ENCODE data around the gene FAM151A. TPM values are rescaled to one million over a fixed set of nuclear protein-coding genes. Genes with fewer than 3 reads are reported as not detected.

FAM151A gene
- total RNA-seq, 1 donor from 2014 or later = not detected

DNA sequence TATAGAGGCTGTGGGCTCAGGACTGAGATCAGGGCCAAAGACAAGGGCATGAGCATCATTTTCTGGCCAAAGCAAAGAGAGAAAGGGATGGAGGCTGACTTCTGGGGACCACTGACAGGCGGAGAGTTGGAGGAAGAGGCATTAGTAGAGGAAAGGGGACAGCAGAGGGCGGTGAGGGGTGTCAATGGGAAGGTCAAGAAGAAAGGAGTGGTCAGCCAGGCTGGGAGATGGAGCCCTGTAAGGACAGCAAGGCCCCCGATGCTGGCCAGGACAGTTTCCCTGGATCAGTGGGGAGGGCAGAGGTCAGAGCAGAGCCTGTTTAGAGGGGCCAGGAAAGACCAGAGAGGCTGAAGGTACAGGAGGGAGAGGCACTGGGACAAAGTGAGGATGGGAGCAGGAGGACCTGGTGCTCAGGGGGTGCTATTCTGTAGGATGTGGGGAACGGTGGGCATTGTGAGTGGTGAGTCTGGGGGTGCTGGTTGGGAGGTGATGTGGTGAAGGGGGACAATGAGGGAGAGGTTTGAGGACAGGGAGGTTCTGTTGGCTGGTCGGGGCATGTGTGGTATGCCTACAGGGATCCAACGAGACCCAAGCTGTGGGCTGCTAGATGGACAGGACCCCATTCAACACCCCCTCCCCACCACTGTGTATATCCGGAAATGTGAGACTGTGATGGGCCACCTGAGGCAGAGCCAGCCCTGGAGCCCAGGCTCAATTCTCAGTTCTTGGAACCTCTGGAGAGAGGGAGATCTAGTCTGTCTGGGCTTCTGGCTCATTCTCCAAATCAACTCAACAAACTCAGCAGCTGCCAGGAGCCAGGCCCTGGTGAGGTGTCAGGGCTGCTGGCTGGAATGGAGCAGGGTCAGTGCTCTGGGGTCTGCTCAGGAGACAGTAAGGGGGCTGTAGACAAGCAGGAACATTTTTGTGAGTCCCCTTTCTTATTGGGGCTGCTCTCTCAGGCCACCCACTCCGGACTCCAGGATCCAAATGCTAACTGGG is 1.4 kb upstream of the FAM151A start:
- Histone ChIP-seq H3K4me3 (ENCODE audit: low read depth, low read length) (no peak overlapping the region), H3K36me3 (ENCODE audit: control insufficient read depth, insufficient read depth, low read length) (no peaks in the 10 kb centered on the region), H3K27me3 (ENCODE audit: control insufficient read depth, insufficient read depth, low read length) (peaks cover 5% of the 10 kb centered on the region)
- TF ChIP-seq, protein P1, sequence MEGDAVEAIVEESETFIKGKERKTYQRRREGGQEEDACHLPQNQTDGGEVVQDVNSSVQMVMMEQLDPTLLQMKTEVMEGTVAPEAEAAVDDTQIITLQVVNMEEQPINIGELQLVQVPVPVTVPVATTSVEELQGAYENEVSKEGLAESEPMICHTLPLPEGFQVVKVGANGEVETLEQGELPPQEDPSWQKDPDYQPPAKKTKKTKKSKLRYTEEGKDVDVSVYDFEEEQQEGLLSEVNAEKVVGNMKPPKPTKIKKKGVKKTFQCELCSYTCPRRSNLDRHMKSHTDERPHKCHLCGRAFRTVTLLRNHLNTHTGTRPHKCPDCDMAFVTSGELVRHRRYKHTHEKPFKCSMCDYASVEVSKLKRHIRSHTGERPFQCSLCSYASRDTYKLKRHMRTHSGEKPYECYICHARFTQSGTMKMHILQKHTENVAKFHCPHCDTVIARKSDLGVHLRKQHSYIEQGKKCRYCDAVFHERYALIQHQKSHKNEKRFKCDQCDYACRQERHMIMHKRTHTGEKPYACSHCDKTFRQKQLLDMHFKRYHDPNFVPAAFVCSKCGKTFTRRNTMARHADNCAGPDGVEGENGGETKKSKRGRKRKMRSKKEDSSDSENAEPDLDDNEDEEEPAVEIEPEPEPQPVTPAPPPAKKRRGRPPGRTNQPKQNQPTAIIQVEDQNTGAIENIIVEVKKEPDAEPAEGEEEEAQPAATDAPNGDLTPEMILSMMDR (IDR thresholded peaks at IDR 0.05; ENCODE audit: insufficient read depth, low read length, poor library complexity, severe bottlenecking) = no peak
- no peak for DNase-seq (ENCODE audit: low read depth)

DNA sequence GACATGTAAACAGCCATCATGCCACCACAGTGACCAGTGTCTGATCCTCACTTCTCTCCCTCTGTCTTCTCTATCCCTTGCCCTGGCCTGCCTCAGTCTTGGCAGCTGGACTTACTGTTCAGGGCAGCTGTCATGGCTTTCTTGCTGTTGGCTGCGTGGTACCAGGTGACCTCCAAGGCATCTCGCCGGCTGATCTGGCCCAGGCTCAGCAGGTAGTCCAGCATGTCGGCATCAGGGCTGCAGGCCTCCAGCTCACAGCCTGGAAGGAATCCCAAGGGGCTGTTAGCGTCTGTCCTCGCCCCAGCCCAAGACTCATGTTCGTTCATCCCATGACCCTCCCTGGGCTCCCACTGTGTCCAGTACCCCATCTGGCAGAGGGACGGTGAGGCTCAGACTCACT is 3.6 kb downstream of the FAM151A start:
- DNase-seq (ENCODE audit: low read depth) = no peak
- Histone ChIP-seq H3K27me3 (ENCODE audit: control insufficient read depth, insufficient read depth, low read length) (peaks cover 7% of the 10 kb centered on the region), H3K36me3 (ENCODE audit: control insufficient read depth, insufficient read depth, low read length) (no peaks in the 10 kb centered on the region), H3K4me3 (ENCODE audit: low read depth, low read length) (no peak overlapping the region)
- TF ChIP-seq, protein P1 (IDR thresholded peaks at IDR 0.05; ENCODE audit: insufficient read depth, low read length, poor library complexity, severe bottlenecking) = no peak

DNA sequence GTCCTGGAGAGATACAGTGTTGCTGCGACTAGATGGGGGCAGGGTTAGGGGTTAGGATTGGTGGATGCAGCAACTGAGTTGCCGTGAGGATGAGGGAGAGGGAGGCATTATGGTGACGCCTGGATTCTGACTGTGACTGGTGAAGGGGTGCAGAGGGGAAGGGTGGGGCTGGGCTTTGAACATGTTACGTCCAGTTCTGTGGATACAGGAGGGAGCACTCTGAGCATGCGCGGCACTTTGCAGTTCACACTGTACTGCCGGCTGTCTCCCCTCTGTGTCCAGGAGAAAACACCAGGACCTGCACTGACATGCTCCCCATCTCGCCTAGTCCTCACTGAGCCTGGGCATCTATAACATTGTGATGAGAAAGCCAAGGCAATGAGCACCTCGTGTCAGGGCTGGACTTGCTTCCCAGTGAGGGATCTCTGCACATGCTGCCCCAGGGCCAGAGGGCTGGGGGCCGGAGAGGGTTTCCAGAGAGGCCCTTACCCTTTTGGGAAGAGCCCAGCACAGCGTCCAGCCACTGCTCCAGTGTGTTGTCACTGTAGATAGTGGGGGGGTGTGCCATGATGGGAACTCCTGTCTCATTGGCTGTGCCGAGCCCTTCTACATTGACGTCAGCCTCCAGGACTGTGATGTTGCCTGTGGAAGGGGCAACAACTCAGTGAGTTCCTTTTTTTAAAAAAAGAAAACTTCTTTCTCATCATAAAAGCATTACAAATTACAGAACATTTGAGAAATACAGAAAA is 7.6 kb downstream of the FAM151A start:
- TF ChIP-seq, protein P1 (IDR thresholded peaks at IDR 0.05; ENCODE audit: insufficient read depth, low read length, poor library complexity, severe bottlenecking) = no peak
- Histone ChIP-seq H3K27me3 (ENCODE audit: control insufficient read depth, insufficient read depth, low read length) (peaks cover 7% of the 10 kb centered on the region), H3K36me3 (ENCODE audit: control insufficient read depth, insufficient read depth, low read length) (no peaks in the 10 kb centered on the region), H3K4me3 (ENCODE audit: low read depth, low read length) (no peak overlapping the region)
- DNase-seq (ENCODE audit: low read depth) = no peak

DNA sequence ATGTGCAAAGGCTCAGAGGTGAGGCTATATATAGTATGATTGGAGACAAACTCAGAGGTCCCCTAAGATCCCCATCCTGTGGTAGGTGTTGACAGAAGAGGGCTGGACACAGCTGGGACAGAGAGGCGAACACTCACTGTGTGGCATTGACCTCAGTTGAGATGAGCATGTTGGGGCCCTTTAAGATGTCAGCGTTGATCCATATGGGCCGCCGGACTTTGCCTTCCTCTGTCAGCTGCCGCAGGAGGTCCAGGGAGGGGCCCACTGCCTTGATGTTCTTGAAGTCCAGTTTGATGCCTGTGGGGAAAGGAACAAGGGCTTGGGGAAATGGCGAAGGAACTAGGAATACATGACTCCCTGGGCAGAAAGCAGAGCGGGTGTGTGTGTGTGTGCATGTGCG is 8.8 kb downstream of the FAM151A start:
- H3K4me3 ChIP-seq (ENCODE audit: low read depth, low read length) = no peak overlapping the region
- no peak for DNase-seq (ENCODE audit: low read depth)
- TF ChIP-seq, protein P1 (IDR thresholded peaks at IDR 0.05; ENCODE audit: insufficient read depth, low read length, poor library complexity, severe bottlenecking) = no peak
- H3K27me3 ChIP-seq (ENCODE audit: control insufficient read depth, insufficient read depth, low read length) = peaks cover 1% of the 10 kb centered on the region
- no peaks in the 10 kb centered on the region for H3K36me3 ChIP-seq (ENCODE audit: control insufficient read depth, insufficient read depth, low read length)

DNA sequence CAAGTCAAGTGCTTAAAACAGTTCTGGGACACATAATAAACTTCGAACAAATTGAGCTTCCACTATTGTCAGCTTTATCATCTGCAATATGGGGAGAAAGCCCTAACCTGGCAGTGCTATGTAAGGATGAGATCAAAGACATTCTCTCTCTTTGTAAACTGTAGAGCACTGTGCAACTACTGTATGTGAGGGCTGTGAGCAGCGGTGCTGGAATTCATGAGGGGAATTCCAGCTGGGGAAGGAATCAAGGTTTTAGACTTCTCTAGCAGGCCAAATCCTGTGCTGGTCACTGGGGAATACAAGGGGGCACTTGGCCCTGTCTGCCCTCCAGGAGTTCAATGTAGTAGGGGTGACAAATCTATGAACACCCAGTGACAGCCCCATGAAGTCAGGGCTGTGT is 9.3 kb downstream of the FAM151A start:
- Histone ChIP-seq H3K27me3 (ENCODE audit: control insufficient read depth, insufficient read depth, low read length) (no peaks in the 10 kb centered on the region), H3K4me3 (ENCODE audit: low read depth, low read length) (no peak overlapping the region), H3K36me3 (ENCODE audit: control insufficient read depth, insufficient read depth, low read length) (no peaks in the 10 kb centered on the region)
- TF ChIP-seq, protein P1 (IDR thresholded peaks at IDR 0.05; ENCODE audit: insufficient read depth, low read length, poor library complexity, severe bottlenecking) = no peak
- DNase-seq (ENCODE audit: low read depth) = no peak

Data from kidney epithelial cell (primary cell).